ENCODE measurements around the gene KMT2A.
"Not testable (repeated sequence)": the region's sequence is repeated elsewhere in the genome, so short reads cannot be mapped to it uniquely, and the experiment has no call there.

The KMT2A gene

GRCh38 chr11:118531597-118532084 is 95.3 kb downstream of the KMT2A start:
- DNase-seq (ENCODE audit: insufficient read length, low spot score) = no peak
- FAIRE-seq = no peak

GRCh38 chr11:118532091-118532490 is 95.8 kb downstream of the KMT2A start:
- FAIRE-seq (no peak), DNase-seq (ENCODE audit: insufficient read length, low spot score) (no peak)

- FAIRE-seq = no peak
- DNase-seq (ENCODE audit: insufficient read length, low spot score) = no peak
These were observed 96.8 kb downstream of the KMT2A start for GRCh38 chr11:118532852-118533768.

- DNase-seq (ENCODE audit: insufficient read length, low spot score) (no peak), FAIRE-seq (no peak)
These were observed 97.8 kb downstream of the KMT2A start for GRCh38 chr11:118533769-118534729.

GRCh38 chr11:118535261-118535660 is 99.0 kb downstream of the KMT2A start:
- FAIRE-seq = no peak
- DNase-seq (ENCODE audit: insufficient read length, low spot score) = no peak

- FAIRE-seq = no peak
- DNase-seq (ENCODE audit: insufficient read length, low spot score) = no peak
These were observed 100.4 kb downstream of the KMT2A start for GRCh38 chr11:118536726-118537125.

GRCh38 chr11:118537409-118537980 is 101.2 kb downstream of the KMT2A start:
- no peak for DNase-seq (ENCODE audit: insufficient read length, low spot score)
- FAIRE-seq = no peak

- DNase-seq (ENCODE audit: insufficient read length, low spot score) (no peak), FAIRE-seq (no peak)
These were observed 107.8 kb downstream of the KMT2A start for GRCh38 chr11:118544010-118544646.

- FAIRE-seq = no peak
These were observed 108.3 kb downstream of the KMT2A start for GRCh38 chr11:118544647-118545010.

GRCh38 chr11:118545533-118545932 is 109.2 kb downstream of the KMT2A start:
- no peak for FAIRE-seq
- no peak for DNase-seq (ENCODE audit: insufficient read length, low spot score)

More at GRCh38 chr11:118544647-118545010, 108.3 kb downstream of the KMT2A start:
- no peak for DNase-seq (ENCODE audit: insufficient read length, low spot score)

- FAIRE-seq = no peak
- no peak for DNase-seq (ENCODE audit: insufficient read length, low spot score)
These were observed 110.8 kb downstream of the KMT2A start for GRCh38 chr11:118547132-118547531.

- FAIRE-seq = peak; percentile 20
- DNase-seq (ENCODE audit: insufficient read length, low spot score) = no peak
These were observed 116.0 kb downstream of the KMT2A start for GRCh38 chr11:118552341-118552740.

GRCh38 chr11:118560806-118561205 is 124.5 kb downstream of the KMT2A start:
- FAIRE-seq = no peak

GRCh38 chr11:118565051-118565450 is 128.8 kb downstream of the KMT2A start:
- DNase-seq (ENCODE audit: insufficient read length, low spot score) = no peak
- FAIRE-seq = no peak

More at GRCh38 chr11:118560806-118561205, 124.5 kb downstream of the KMT2A start:
- no peak for DNase-seq (ENCODE audit: insufficient read length, low spot score)

GRCh38 chr11:118569670-118570069 is 133.4 kb downstream of the KMT2A start:
- DNase-seq (ENCODE audit: insufficient read length, low spot score) = no peak

GRCh38 chr11:118570787-118571186 is 134.5 kb downstream of the KMT2A start:
- DNase-seq (ENCODE audit: insufficient read length, low spot score) (no peak), FAIRE-seq (no peak)

More at GRCh38 chr11:118569670-118570069, 133.4 kb downstream of the KMT2A start:
- no peak for FAIRE-seq

- DNase-seq (ENCODE audit: insufficient read length, low spot score) = not testable (repeated sequence)
These were observed 135.4 kb downstream of the KMT2A start for GRCh38 chr11:118571701-118572060.

GRCh38 chr11:118572061-118572980 is 136.0 kb downstream of the KMT2A start, which contains the start of gene ARCN1:
Gene ARCN1 (plus strand): TSS chr11:118572409. CDS start chr11:118572548, 139 bp downstream.
- FAIRE-seq = no peak
- peak; percentile 82 for DNase-seq (ENCODE audit: insufficient read length, low spot score)

More at GRCh38 chr11:118571701-118572060, 135.4 kb downstream of the KMT2A start:
- not testable (repeated sequence) for FAIRE-seq

GRCh38 chr11:118572981-118573550 is 136.8 kb downstream of the KMT2A start:
- FAIRE-seq = peak; percentile 65

More at GRCh38 chr11:118572981-118573550, 136.8 kb downstream of the KMT2A start:
- no peak for DNase-seq (ENCODE audit: insufficient read length, low spot score)
